Right renal cortex interstitium (tissue), 3 donors: ENCODE results near the gene NACC2. TPM values are rescaled to one million over a fixed set of nuclear protein-coding genes. Genes with fewer than 3 reads are reported as not detected.

Experiments
- polyA plus RNA-seq, 3 donors: library from polyadenylated mRNA; unstranded; fragments of 120-200 nt; gene quantifications; one replicate each; pipeline ENCODE4 v1.2.1, GENCODE V29; 2013; ENCODE audit not compliant: insufficient read length in 3 of 3

The NACC2 gene
- polyA plus RNA-seq, 3 donors: 7.1 to 7.8 (median 7.2) TPM

Other genes with a start within 250 kb of the NACC2 start
- 10 to 100 TPM; 21.5 to 25.0 (median 21.6) TPM for gene CAMSAP1, start 187.7 kb downstream of the NACC2 start, polyA plus RNA-seq
- 10 to 100 TPM; 26.1 to 29.5 (median 28.3) TPM for gene UBAC1, start 133.9 kb downstream of the NACC2 start, polyA plus RNA-seq
- 10 to 100 TPM; 15.5 to 17.5 (median 16.3) TPM for gene TMEM250, start 23.6 kb upstream of the NACC2 start, polyA plus RNA-seq
- gene LHX3, start 109.8 kb upstream of the NACC2 start, polyA plus RNA-seq: not detected
- 10 to 100 TPM; 13.9 to 18.8 (median 14.2) TPM for gene QSOX2, start 150.5 kb upstream of the NACC2 start, polyA plus RNA-seq
- 1 to 10 TPM; 1.3 to 1.7 (median 1.4) TPM for gene CCDC187, start 208.8 kb upstream of the NACC2 start, polyA plus RNA-seq
- 10 to 100 TPM; 22.2 to 22.9 (median 22.7) TPM for gene GPSM1, start 232.2 kb upstream of the NACC2 start, polyA plus RNA-seq